ENCODE results near the gene BEND5. TPM values are rescaled to one million over a fixed set of nuclear protein-coding genes. Genes with fewer than 3 reads are reported as not detected.

The BEND5 gene
- total RNA-seq, 1 donor, result 0.72 TPM

- Histone ChIP-seq H2AFZ (ENCODE audit: low read length) (no peak overlapping the region), H3K27ac (ENCODE audit: low read depth, low read length) (no peak overlapping the region), H4K20me1 (ENCODE audit: insufficient read depth, low read length) (no peaks in the 10 kb centered on the region), H3K4me3 (ENCODE audit: insufficient read depth, low read length) (no peak overlapping the region), H3K4me2 (ENCODE audit: insufficient read depth, low read length) (no peak overlapping the region), H3K9me3 (ENCODE audit: low read depth, low read length) (no peaks in the 10 kb centered on the region), H3K4me1 (ENCODE audit: insufficient read depth, low read length) (no peaks in the 10 kb centered on the region), H3K36me3 (ENCODE audit: insufficient read depth, low read length) (no peaks in the 10 kb centered on the region), H3K79me2 (ENCODE audit: insufficient read depth, low read length) (no peaks in the 10 kb centered on the region), H3K27me3 (ENCODE audit: insufficient read depth, low read length) (peaks cover 25% of the 10 kb centered on the region)
- peak; percentile 71 for DNase-seq (ENCODE audit: insufficient read length, low spot score, missing footprints)
- no peak for TF ChIP-seq CTCF (IDR thresholded peaks at IDR 0.05; ENCODE audit: extremely low read depth, low read depth, low read length)
These were observed 779 bp downstream of the BEND5 start for GRCh38 chr1:48775831-48776392.

DNA sequence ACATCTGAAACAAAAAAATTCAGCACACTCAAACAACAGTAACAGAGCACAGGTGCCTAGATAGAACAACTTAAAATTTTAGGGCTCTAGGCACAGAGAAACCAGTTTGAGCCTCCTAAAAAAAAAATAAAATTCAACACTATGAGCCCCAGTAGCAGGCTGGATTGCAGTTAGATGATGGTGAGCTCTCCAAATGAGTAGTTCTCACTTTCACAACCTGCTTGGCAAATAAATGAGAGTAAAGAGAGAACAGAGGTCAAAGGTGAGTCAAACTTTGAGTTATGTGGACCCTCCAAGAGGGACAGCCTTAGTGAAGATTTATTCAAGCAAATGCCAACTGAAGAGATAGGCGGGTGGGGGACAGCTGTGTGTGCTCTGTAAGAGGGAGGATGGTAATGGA is 3.6 kb downstream of the BEND5 start:
- TF ChIP-seq CTCF (IDR thresholded peaks at IDR 0.05; ENCODE audit: extremely low read depth, low read depth, low read length), result no peak
- Histone ChIP-seq H3K4me2 (ENCODE audit: insufficient read depth, low read length) (no peak overlapping the region), H3K79me2 (ENCODE audit: insufficient read depth, low read length) (no peaks in the 10 kb centered on the region), H3K4me1 (ENCODE audit: insufficient read depth, low read length) (no peaks in the 10 kb centered on the region), H3K4me3 (ENCODE audit: insufficient read depth, low read length) (no peak overlapping the region), H3K36me3 (ENCODE audit: insufficient read depth, low read length) (no peaks in the 10 kb centered on the region), H2AFZ (ENCODE audit: low read length) (no peak overlapping the region), H3K27me3 (ENCODE audit: insufficient read depth, low read length) (peaks cover 25% of the 10 kb centered on the region), H3K27ac (ENCODE audit: low read depth, low read length) (no peak overlapping the region), H3K9me3 (ENCODE audit: low read depth, low read length) (no peaks in the 10 kb centered on the region), H4K20me1 (ENCODE audit: insufficient read depth, low read length) (no peaks in the 10 kb centered on the region)
- DNase-seq (ENCODE audit: insufficient read length, low spot score, missing footprints), result no peak

GRCh38 chr1:48772211-48772610 is 4.5 kb downstream of the BEND5 start:
- no peaks in the 10 kb centered on the region for H3K36me3 ChIP-seq (ENCODE audit: insufficient read depth, low read length)
- H3K4me1 ChIP-seq (ENCODE audit: insufficient read depth, low read length), result no peaks in the 10 kb centered on the region
- TF ChIP-seq CTCF (IDR thresholded peaks at IDR 0.05; ENCODE audit: extremely low read depth, low read depth, low read length), result no peak
- no peak for DNase-seq (ENCODE audit: insufficient read length, low spot score, missing footprints)
- H3K4me3 ChIP-seq (ENCODE audit: insufficient read depth, low read length), result no peak overlapping the region
- H3K27ac ChIP-seq (ENCODE audit: low read depth, low read length), result no peak overlapping the region
- H3K9me3 ChIP-seq (ENCODE audit: low read depth, low read length), result no peaks in the 10 kb centered on the region
- no peaks in the 10 kb centered on the region for H3K79me2 ChIP-seq (ENCODE audit: insufficient read depth, low read length)
- peaks cover 21% of the 10 kb centered on the region for H3K27me3 ChIP-seq (ENCODE audit: insufficient read depth, low read length)
- no peaks in the 10 kb centered on the region for H4K20me1 ChIP-seq (ENCODE audit: insufficient read depth, low read length)
- H3K4me2 ChIP-seq (ENCODE audit: insufficient read depth, low read length), result no peak overlapping the region
- H2AFZ ChIP-seq (ENCODE audit: low read length), result no peak overlapping the region

- Histone ChIP-seq H2AFZ (ENCODE audit: low read length) (no peak overlapping the region), H3K79me2 (ENCODE audit: insufficient read depth, low read length) (no peaks in the 10 kb centered on the region), H3K4me1 (ENCODE audit: insufficient read depth, low read length) (no peaks in the 10 kb centered on the region)
These were observed 5.1 kb downstream of the BEND5 start for GRCh38 chr1:48771561-48771960.

More at GRCh38 chr1:48771561-48771960, 5.1 kb downstream of the BEND5 start:
- Histone ChIP-seq H3K36me3 (ENCODE audit: insufficient read depth, low read length) (no peaks in the 10 kb centered on the region), H4K20me1 (ENCODE audit: insufficient read depth, low read length) (no peaks in the 10 kb centered on the region), H3K4me2 (ENCODE audit: insufficient read depth, low read length) (no peak overlapping the region), H3K27me3 (ENCODE audit: insufficient read depth, low read length) (peaks cover 18% of the 10 kb centered on the region), H3K9me3 (ENCODE audit: low read depth, low read length) (no peaks in the 10 kb centered on the region), H3K4me3 (ENCODE audit: insufficient read depth, low read length) (no peak overlapping the region), H3K27ac (ENCODE audit: low read depth, low read length) (no peak overlapping the region)
- DNase-seq (ENCODE audit: insufficient read length, low spot score, missing footprints), result no peak
- no peak for TF ChIP-seq CTCF (IDR thresholded peaks at IDR 0.05; ENCODE audit: extremely low read depth, low read depth, low read length)

Data from osteoblast (primary cell).